ENCODE results near the gene ADGRV1. TPM values are rescaled to one million over a fixed set of nuclear protein-coding genes. Genes with fewer than 3 reads are reported as not detected.
A peak's percentile ranks its signal among the peaks of the same experiment; 100 is the strongest.

The ADGRV1 gene
- total and polyA plus RNA-seq, 12 donors, result 0.03 to 1.4 (median 0.44) TPM; not detected in 6

DNA sequence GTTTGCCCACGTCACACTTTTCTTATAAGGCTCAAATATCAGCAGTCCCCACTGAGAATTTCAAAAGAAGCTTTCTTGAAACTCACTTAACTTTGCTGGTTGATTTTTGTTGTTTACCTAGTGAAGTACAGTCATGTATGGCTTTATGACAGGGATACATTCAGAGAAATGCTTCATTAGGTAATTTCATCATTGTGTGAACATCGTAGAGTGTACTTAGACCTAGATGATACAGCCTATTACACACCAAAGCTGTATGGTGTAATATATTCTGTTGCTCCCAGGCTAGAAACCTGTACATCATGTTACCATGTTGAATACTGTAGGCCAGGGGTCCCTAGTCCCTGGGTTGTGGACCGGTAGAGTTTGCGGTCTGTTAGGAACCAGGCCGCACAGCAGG is 647.5 kb downstream of the ADGRV1 start:
- DNase-seq (no peak), ATAC-seq (no peak)
- Histone ChIP-seq H3K4me3 (no peak overlapping the region), H3K4me1 (peaks cover 0 to 4% (median 1%) of the 10 kb centered on the region in 9 donors), H3K27ac (no peak overlapping the region), H3K27me3 (no peaks in the 10 kb centered on the region), H3K9me3 (no peaks in the 10 kb centered on the region), H3K36me3 (no peaks in the 10 kb centered on the region)
- TF ChIP-seq, protein P1, sequence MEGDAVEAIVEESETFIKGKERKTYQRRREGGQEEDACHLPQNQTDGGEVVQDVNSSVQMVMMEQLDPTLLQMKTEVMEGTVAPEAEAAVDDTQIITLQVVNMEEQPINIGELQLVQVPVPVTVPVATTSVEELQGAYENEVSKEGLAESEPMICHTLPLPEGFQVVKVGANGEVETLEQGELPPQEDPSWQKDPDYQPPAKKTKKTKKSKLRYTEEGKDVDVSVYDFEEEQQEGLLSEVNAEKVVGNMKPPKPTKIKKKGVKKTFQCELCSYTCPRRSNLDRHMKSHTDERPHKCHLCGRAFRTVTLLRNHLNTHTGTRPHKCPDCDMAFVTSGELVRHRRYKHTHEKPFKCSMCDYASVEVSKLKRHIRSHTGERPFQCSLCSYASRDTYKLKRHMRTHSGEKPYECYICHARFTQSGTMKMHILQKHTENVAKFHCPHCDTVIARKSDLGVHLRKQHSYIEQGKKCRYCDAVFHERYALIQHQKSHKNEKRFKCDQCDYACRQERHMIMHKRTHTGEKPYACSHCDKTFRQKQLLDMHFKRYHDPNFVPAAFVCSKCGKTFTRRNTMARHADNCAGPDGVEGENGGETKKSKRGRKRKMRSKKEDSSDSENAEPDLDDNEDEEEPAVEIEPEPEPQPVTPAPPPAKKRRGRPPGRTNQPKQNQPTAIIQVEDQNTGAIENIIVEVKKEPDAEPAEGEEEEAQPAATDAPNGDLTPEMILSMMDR (IDR thresholded peaks at IDR 0.05), result no peak
- intact Hi-C loops (cut with DNase I), result no loop called here
- 96 to 97% methylated on average over 4 to 5 of the region's 5 CpGs for WGBS, 2 donors

DNA sequence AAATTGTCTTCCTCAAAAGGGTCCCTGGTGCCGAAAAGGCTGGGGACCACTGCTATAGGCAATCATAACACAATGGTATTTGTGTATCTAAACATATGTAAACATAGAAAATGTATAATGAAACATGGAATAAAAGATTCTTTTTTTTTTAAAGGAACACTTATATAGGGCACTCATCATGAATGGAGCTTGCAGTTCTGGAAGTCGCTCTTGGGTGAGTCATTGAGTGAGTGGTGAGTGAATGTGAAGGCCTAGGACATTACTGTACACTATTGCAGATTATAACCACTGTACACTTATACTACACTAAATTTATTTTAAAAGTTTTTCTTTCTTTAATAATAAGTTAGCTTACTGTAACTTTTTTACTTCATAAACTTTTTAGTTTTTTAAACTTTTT is 648.1 kb downstream of the ADGRV1 start:
- no peak overlapping the region for H3K27ac ChIP-seq
- H3K9me3 ChIP-seq, result no peaks in the 10 kb centered on the region
- 87 to 88% methylated on average over 2 of the region's 2 CpGs for WGBS, 2 donors
- TF ChIP-seq, protein P1 (IDR thresholded peaks at IDR 0.05), result no peak
- intact Hi-C loops (cut with DNase I), result no loop called here
- peaks cover 0 to 9% (median 6%) of the 10 kb centered on the region in 9 donors for H3K4me1 ChIP-seq
- DNase-seq (no peak), ATAC-seq (peak in 1 of 8 donors; percentile 41)
- no peak overlapping the region for H3K4me3 ChIP-seq
- no peaks in the 10 kb centered on the region for H3K27me3 ChIP-seq
- no peaks in the 10 kb centered on the region for H3K36me3 ChIP-seq

DNA sequence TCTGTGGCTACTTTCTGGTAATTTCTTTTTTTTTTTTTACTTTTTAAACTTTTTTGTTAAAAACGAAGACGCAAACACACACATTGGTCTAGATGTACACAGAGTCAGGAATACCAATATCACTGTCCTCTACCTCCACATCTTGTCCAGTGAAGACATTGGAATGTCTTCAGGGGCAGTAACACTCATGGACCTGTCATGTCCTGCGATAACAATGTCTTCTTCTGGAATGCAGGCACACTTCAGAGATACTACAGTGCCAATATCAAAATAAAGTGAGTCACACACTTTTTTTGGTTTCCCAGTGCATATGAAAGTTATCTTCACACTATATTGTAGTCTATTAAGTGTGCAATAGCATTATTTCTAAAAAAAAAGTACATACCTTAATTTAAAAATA is 648.7 kb downstream of the ADGRV1 start:
- intact Hi-C loops (cut with DNase I), result no loop called here
- 84 to 89% methylated on average over 3 of the region's 3 CpGs for WGBS, 2 donors
- H3K27ac ChIP-seq, result no peak overlapping the region
- DNase-seq, result no peak
- no peaks in the 10 kb centered on the region for H3K36me3 ChIP-seq
- H3K27me3 ChIP-seq, result no peaks in the 10 kb centered on the region
- H3K9me3 ChIP-seq, result no peaks in the 10 kb centered on the region
- no peak overlapping the region for H3K4me3 ChIP-seq
- TF ChIP-seq, protein P1 (IDR thresholded peaks at IDR 0.05), result no peak
- peaks cover 0 to 14% (median 11%) of the 10 kb centered on the region in 9 donors for H3K4me1 ChIP-seq
- ATAC-seq, result no peak

DNA sequence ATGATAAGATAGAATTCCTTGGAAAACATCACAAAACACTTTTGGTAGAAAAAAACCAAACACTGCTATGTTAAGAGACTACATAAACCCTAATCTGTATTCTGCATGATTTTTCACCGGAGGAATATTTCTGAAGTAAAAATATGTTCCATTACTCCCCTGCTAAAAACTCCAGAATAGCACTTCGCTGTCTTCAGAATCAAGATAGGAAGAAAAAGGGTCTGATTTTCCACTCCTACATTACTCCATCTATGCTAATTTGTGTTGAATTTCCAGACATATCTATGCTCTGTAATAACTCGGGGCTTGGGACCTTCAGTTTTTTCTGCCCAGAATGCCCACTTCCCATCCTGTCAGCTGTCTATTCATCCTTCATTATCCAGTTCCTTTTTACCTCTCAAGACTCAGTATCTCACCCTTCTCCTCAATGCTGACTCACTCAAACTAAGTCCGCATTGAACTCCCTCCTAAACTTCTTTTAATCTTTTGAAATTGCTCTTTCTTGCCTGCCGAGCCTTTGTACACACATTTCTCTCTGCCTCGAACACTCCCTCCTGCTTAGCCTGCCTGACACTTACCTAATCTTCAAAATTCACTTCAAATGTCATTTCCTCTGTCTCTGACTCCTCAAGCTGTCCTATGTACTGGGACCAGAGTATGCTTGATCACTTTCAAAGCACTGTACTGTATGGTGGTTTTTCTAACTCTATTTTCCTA is 653.6 kb downstream of the ADGRV1 start:
- intact Hi-C loops (cut with DNase I), result loop anchor here in 5 of 10 donors (10.0 kb wide), 2 partner anchors 87 to 107 kb away; no protein-coding TSS in a partner anchor
- peak overlapping the region in 8 of 10 donors; percentile 33 to 83 (median 59) for H3K27ac ChIP-seq
- DNase-seq (no peak), ATAC-seq (peak; percentile 3 to 70 (median 58))
- WGBS, 2 donors, result 54 to 63% methylated on average over 6 of the region's 6 CpGs
- H3K27me3 ChIP-seq, result no peaks in the 10 kb centered on the region
- peaks cover 0 to 20% (median 16%) of the 10 kb centered on the region in 9 donors for H3K4me1 ChIP-seq
- H3K4me3 ChIP-seq, result no peak overlapping the region
- TF ChIP-seq, protein P1 (IDR thresholded peaks at IDR 0.05), result no peak
- no peaks in the 10 kb centered on the region for H3K9me3 ChIP-seq
- H3K36me3 ChIP-seq, result no peaks in the 10 kb centered on the region

Data from heart right ventricle (tissue), 16 donors.